ENCODE results near the gene ZNF816.
"Not testable (repeated sequence)": the region's sequence is repeated elsewhere in the genome, so short reads cannot be mapped to it uniquely, and the experiment has no call there.

Gene ZNF816

DNA sequence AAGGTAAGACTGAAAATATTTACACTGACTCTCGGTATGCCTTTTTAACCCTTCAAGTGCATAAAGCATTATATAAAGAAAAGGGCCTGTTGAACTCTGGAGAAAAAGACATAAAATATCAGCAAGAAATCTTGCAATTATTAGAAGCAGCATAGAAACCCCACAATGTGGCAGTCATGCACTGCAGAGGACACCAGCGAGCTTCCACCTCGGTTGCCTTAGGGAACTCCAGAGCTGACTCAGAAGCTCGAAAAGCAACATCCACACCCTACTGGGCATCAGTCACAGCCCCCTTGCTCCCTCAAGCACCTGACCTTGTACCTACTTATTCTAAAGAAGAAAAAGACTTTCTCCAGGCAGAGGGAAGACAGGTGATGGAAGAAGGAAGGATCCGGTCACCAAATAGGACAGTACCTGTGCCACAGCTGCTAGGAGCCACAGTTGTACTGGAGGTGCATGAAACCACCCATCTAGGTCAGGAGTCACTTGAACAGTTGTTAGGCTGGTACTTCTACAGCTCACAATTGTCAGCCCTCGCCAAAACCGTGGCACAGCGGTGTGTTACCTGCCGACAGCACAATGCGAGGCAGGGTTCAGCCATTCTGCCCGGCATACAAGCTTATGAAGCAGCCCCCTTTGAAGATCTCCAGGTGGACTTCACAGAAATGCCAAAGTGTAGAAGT is 2.9 kb downstream of the ZNF816 start:
- DNase-seq (ENCODE audit: low spot score): no peak

DNA sequence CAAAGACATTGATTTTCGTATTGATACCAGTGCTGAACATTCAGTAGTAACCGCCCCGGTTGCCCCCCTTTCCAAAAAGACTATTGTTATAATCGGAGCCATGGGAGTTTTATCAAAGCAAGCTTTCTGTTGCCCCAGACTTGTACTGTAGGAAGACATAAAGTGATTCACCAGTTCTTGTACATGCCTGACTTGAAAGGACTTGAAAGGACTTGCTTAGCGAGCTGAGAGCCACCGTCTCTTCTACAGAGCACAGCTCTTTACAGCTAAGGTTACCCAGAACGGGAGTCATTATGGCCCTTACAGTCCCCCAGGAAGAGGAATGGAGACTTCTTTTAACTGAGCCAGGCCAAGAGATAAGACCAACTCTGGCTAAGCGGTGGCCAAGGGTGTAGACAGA is 5.1 kb downstream of the ZNF816 start:
- no peak for DNase-seq (ENCODE audit: low spot score)

DNA sequence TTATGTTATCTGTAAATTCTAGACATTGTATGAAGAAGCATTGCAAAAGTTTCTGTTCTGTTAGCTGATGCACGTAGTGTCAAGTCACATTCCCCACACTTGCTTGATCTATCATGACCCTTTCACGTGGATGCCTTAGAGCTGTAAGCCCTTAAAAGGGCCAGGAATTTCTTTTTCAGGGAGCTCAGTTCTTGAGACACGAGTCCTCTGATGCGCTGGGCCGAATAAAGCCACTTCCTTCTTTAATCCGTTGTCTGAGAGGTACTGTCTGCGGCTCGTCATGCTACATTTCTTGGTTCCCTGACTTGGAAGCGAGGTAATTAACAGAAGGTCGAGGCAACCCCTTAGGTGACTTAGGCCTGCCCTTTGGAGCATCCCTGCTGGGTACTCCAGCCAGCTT is 5.8 kb downstream of the ZNF816 start:
- DNase-seq (ENCODE audit: low spot score): no peak

DNA sequence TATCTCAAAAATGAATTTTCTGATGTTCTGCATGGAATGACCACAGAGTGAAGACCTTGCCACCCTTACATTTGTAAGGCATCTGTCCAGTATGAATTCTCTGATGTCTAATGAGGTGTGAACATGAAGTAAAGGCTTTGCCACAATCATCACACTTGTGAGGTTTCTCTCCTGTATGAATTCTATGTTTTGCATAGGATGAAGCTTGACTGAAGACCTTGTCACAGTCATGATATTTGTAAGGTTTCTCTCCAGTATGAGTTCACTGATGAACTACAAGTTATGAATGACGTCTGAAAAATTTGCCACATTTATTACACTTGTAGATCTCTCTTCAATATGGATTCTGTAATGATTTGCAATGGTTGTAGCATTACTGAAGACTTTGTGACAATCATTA is 13.3 kb downstream of the ZNF816 start:
- DNase-seq (ENCODE audit: low spot score): no peak

DNA sequence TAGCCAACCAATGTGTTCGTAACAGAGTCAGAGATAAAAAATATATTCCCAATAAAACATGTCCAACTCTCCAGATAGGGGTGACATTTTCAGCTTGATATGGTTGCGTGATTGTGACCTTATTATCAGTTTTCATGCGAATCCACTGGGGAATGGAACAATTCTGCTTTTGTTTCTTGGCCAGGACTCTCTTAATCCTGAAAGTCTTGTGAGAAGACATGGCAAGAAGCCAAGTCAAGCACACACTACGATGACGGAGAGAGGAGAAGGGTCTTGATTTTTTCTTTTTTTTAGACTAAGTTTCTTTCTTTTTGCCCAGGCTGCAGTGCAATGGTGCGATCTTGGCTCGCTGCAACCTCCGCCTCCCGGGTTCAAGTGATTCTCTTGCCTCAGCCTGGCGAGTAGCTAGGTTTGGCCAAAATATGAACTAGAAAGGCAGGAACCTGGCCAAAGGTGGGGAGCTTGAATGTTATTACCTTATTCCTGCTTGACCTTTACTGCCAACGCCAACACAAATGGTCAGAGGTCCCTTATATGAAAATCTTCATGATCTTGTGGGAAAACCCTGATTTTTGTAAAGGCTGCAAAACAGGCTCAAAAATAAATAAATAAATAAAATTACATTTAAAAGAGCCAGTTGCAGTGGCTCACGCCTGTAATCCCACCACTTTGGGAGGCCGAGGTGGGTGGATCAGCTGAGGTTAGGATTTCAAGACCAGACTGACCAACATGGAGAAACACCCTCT is 14.5 kb downstream of the ZNF816 start:
- DNase-seq (ENCODE audit: low spot score): no peak

DNA sequence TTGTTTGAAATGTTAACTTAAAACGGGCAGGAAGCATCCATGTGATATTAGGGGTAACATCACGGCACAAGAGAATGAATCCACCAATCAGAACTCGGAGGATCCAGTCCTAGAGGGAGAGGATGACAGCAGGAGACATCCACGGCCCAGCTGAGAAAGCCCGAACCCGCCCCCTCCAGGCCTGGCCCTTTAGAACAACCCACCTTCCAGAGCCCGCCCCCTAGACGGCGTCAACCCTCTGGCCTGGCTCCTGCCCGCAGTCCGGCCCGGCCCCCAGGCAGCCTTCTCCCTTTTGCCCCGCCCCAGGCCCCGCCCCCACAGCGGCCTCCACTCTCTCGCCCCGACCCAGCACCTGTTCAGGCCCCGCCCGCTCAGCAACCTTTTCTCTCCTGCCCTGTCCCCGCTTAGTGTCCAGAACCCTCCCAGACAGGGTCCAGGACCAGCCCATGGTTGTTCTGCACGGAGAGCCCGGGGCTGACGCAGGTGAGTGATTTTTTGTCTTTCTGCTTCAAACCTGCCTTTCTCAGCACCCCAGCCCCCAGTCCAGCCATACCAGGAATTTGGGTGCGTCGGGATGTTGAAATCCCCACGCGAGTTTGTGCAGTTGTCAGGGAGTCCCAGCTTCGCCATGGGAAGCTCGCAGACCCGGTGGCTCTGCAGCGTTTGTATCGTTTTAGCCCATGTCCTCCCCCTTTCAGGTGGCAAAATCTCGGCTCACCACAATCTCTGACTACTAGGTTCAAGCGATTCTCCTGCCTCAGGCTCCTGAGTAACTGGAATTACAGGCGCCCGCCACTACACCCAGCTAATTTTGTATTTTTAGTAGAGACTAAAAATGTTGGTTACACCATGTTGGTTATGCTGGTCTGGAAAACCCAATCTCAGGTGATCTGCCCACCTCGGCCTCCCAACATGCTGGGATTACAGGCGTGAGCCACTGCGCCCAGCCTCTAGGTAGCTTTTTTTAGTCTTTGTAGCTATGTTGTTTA is 16.1 kb downstream of the ZNF816 start:
- no peak for DNase-seq (ENCODE audit: low spot score)

DNA sequence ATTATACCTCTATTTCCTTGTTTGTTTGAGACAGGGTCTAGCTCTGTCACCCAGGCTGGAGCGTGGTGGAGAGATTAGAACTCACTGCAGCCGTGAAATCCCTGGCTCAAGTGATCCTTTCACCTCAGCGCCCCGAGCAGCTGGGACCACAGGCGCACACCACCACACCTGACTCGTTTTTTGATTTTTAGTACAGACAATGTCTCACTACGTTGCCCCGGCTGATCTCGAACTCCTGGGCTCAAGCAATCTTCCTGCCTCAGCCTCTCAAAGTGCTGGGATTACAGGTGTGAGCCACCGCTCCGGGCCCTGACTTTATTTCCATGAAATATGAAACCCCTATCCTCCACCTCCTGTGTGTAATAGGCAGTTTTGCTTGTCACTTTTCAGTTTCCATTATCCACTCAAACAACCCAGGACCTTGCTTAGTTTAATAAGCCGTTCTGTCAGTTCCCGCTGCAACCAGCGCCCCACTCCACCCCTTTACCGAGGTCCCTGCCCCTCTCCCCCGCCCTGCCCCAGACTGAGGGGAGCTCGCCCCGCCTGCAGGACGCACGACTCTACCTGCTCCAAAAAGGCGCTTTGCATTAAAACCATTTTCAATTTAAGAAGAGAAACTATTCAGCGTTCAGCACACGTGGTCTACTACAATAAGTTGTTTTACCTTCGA is 16.9 kb downstream of the ZNF816 start:
- DNase-seq (ENCODE audit: low spot score): no peak

DNA sequence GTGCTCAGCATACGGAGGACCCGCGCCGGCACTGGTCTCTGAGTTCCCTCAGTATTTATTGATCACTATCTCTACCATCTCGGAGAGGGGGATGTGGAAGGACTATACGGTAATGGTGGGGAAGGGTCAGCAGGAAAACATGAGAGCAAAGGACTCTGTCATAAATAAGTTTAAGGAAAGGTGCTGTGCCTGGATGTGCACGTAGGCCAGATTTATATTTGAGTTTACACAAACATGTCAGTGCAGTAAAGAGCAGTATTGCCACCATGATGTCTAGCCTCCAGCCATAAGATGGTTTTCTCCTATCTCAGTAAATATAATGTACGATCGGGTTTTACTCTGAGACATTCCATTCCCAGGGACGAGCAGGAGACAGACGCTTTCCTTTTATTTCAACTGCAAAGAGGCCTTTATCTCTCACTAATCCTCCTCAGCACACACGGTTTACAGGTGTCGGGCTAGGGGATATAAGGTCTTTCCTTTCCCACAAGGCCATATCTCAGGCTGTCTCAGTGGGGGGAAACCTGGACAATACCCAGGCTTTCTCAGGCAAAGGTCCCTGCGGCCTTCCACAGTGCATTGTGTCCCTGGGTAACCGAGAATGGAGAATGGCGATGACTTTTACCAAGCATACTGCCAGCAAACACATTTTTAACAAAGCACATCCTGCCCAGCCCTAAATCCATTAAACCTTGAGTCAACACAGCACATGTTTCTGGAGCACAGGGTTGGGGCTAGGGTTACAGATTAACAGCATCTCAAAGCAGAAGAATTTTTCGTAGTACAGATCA is 17.8 kb downstream of the ZNF816 start:
- not testable (repeated sequence) for DNase-seq (ENCODE audit: low spot score)

DNA sequence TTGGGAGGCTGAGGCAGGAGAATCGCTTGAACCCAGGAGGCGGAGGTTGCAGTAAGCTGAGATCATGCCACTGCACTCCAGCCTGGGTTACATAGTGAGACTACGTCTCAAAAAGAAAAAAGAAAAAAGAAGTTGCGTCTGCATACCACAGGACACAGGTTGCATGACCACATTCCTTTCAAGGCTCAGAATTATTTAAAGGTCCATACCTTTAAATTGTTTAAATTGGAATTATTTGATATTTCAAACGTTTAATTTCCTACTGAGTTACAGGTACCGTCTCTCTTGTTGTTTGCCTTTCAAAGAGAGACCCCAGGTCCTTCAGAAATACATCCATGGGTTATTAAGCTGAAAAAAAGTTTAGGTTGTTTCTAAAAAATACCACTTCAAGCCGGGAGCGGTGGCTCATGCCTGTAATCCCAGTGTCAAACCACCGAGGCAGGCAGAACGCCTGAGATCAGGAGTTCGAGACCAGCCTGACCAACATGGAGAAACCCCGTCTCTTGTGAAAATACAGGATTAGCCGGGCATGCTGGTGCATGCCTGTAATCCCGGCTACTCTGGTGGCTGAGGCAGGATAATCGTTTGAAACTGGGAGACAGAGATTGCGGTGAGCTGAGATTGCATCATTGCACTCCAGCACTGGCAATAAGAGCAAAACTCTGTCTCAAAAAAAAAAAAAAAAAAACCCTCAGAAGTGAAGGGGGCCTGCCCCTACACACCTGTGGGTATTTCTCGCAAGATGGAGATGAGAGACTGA is 18.6 kb downstream of the ZNF816 start:
- no peak for DNase-seq (ENCODE audit: low spot score)

DNA sequence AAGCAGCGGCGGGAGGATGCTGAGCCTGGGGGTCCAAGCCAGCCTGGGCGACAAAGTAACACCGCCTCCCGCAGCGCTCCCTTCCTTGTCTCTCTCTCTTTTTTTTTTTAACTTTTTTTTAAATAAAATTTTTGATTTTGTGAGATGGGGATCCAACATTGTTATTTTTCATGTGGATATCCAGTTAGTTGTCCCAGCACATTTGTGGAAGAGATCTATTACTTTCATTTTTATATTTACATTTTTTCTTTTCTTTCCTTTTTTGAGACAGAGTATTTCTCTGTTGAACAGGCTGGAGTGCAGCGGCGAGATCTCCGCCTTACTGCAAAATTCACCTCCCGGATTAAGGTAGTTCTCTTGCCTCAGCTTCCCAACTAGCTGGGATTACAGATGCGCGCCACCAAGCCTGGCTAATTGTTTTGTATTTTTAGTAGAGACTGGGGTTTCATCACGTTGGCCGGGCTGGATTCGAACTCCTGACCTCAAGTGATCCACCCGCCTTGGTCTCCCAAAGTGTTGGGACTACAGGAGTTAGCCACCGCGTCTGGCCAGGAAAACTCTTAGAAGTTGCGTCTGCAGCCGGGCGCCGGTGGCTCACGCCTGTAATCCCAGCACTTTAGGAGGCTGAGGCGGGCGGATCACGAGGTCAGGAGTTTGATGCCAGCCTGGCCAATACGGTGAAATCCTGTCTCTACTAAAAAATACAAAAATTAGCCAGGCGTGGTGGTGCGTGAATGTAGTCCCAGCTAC is 19.4 kb downstream of the ZNF816 start:
- DNase-seq (ENCODE audit: low spot score): no peak

DNA sequence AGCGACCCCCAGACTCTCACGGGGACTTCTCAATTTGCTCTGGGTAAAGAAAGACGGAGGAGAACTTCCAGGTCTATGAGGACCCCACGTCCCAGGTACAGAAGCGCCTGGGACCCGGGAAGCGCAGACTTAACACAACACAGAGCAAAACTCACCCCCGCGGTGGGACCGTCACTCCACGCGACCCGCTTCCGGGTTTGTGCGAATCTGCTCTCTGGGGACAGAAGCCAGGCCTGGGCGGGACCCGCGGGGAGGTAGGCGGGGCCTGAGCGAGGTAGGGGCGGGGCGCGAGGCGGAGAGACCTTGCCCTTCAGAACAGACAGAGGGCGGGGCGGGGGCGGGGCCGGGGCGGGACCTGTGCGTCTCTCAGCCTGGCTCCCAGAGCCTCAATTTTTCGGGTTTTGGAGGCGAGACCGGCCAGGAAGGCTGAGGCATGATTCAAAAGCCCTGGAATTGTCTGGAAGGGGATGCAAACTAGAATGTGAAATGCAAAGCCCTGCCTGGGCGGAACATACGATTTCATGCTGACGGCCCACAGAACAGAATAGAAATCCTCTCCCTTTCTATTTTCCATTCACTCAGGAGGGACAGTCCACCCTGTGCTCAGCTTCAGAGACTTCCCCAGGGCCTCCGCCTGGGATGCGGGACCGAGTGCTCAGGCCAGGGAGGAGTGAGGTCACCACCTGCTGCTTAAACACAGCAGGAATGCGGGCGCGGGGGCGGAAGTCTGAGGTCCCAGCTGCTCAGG is 20.1 kb downstream of the ZNF816 start:
- DNase-seq (ENCODE audit: low spot score): peak; percentile 93

DNA sequence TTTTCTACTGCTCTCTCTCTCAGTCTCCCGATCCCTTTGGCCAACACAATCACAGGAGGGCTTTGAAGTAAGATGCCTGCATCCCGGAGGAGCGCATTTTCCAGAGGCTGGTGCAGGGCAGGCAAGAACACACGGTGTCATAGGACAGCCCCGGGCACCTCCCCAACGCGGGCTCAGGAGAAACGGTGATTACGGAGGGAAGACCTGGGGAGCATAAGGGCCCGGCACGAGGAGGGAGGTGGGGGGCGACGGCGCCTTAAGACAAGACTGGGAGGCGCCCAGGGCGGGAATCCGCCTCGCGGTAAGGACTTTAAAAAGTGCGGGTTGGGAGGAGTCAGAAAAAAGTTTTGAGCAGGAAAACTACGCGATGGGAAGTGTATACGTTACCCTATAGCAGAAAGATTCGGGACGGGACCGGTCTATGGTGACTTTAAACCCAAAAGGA is 20.7 kb downstream of the ZNF816 start:
- peak; percentile 10 for DNase-seq (ENCODE audit: low spot score)

DNA sequence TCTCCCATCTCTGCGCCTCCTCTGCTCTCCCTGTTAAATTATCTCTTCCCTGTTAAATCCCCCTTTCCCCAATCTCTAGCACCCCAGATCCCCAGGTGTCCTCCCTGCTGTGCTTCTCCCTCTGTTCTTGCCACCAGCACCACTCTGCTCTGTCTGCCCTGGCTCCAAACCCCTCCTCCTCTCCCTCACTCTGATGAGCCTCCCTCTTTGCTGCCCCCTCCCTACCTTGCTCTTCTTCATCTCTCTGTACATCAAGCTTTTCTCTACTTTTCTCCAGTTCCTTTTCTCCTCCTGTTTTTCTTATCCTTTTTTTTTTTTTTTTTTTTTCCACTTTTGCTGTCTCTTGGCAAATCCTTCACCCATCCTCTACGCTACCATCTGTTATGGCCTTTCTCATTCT is 21.2 kb downstream of the ZNF816 start:
- not testable (repeated sequence) for DNase-seq (ENCODE audit: low spot score)

DNA sequence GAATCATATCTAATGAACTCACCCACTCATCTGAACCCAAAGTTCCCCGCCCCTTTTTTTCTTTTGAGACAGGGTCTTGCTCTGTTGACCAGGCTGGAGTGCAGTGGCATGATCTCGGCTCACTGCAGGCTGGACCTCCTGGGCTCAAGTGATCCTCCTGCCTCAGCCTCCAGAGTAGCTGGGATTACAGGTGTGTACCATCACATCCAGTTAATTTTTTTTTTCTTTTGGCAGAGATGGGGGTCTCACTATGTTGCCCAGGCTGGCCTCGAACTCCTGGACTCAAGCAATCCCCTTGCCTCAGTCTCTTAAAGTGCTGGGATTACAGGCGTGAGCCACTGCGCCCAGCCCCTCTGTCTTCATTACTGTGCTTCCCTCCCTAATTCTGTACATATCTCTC is 21.8 kb downstream of the ZNF816 start:
- not testable (repeated sequence) for DNase-seq (ENCODE audit: low spot score)

DNA sequence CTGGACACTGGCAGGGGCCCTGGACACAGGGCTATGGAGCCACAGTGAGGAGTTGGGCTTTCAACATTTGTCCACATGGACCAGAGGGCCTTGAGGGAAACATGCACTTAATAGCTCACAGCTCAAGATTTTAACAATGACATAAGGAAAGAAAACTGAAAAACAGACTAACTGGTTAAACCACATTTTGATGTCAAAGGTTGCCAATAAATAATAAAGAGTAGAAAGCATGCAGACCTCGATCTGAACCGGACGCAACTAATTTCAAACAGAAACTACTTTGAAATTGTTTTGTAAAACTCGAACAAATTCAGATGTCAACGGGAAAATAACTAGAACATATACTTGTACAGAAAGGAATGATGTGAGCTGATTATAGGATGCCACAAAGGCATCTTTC is 23.9 kb downstream of the ZNF816 start:
- no peak for DNase-seq (ENCODE audit: low spot score)

DNA sequence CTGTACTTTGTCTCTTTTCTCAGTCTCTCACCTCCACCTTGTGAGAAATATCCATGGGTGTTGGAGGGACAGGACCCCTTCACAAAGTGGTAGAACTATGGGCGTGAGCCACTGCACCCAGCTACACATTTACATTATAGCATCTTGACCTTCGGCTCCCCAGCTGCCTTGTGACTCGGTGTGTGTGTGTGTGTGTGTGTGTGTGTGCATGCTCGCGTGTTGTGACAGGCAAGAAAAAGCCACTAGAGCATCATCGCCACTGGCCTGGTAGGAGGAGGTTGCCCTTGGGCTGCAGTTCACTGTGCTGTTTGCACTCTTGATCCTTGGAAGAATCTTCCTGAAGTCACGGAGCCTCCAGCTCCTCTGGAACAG is 25.7 kb downstream of the ZNF816 start:
- DNase-seq (ENCODE audit: low spot score): no peak

DNA sequence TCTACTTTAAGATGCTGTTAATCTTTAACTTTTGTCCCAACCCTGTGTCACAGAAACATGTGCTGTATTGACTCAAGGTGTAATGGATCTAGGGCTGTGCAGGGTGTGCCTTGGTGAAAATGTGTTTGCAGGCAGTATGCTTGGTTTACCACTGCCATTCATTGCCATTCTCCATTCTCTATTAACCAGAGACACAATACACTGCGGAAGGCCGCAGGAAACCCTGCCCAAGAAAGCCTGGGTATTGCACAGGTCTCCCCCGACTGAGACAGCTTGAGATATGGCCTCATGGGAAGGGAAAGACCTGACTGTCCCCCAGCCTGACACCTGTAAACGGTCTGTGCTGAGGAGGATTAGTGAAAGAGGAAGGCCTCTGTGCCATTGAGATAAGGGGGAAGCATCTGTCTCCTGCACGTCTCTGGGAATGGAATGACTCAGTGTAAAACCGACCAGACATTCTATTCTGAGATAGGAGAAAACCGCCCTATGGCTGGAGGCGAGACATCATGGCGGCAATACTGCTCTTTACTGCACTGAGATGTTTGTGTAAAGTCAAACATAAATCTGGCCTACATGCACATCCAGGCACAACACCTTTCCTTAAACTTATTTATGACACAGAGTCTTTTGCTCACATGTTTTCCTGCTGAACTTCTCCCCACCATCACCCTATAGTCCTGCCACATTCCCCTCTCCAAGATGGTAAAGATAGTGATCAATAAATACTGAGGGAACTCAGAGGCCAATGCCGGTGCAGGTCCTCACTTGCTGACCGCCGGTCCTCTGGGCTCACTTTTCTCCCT is 26.3 kb downstream of the ZNF816 start:
- no peak for DNase-seq (ENCODE audit: low spot score)

DNA sequence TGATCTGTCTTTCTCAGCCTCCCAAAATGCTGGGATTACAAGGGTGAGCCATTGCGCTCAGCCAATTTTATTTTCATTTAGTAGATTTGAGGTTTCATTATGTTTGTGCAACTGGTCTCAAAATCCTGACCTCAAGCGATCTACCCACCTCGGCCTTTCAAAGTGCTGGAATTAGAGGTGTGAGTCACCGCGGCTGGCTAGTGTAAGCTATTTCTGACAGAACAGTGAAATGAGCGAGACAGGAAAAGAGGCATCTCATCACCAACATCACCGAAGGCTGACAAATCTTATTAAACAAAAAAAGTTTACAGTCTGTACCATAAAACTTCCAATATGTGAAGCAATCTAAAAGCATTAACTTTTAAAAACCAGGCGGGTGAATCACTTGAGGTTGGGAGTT is 27.2 kb downstream of the ZNF816 start:
- no peak for DNase-seq (ENCODE audit: low spot score)
